Mononuclear cell (primary cell): Measurements from ENCODE around the gene CCNA1. TPM values are rescaled to one million over a fixed set of nuclear protein-coding genes. Genes with fewer than 3 reads are reported as not detected.

Experiments
- H3K27me3 ChIP-seq: 2 replicates; pipeline ENCODE4 v1.6.0; 2011; ENCODE audit warnings: low read length, control low read depth; ENCODE audit not compliant: insufficient read depth
- H3K4me1 ChIP-seq: 2 replicates; pipeline ENCODE4 v1.5.1; 2011; ENCODE audit warnings: mild to moderate bottlenecking, low read length, control low read depth; ENCODE audit not compliant: insufficient read depth
- H3K4me3 ChIP-seq: 2 replicates; pipeline ENCODE4 v1.5.1; 2011; ENCODE audit warnings: mild to moderate bottlenecking, low read length, moderate library complexity
- H3K9me3 ChIP-seq: 2 replicates; pipeline ENCODE4 v1.5.1; 2011; ENCODE audit warnings: low read depth, mild to moderate bottlenecking, control low read depth, low read length
- total RNA-seq: library from RNA; depleted of rRNA; stranded (reverse); fragments of >200 nt; gene quantifications from one replicate; pipeline ENCODE4 v1.2.3, GENCODE V29; 2012

Gene CCNA1
- total RNA-seq, 1 donor = not detected

DNA sequence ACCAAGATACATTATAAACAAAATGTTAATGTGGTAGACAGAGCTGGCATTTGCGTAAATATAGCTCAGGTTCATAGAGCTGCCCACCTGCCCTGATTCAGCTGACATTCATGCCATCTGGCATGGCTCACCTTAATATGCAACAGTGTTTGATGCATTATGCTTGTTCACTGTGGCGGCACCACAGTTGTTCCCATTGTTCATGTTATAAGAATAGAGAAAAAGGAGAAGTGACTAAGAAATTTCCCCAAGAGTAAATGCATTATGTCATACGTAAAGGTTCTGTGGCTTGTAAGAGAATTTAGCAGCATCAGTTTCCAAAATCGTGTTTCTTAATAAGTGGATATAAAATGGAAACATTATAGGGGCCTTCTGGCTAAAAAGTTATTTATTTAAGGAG, 4.5 kb downstream of the CCNA1 start:
- Histone ChIP-seq H3K27me3 (peaks cover 9% of the 10 kb centered on the region), H3K4me3 (no peak overlapping the region), H3K4me1 (peaks cover 13% of the 10 kb centered on the region), H3K9me3 (no peaks in the 10 kb centered on the region)

DNA sequence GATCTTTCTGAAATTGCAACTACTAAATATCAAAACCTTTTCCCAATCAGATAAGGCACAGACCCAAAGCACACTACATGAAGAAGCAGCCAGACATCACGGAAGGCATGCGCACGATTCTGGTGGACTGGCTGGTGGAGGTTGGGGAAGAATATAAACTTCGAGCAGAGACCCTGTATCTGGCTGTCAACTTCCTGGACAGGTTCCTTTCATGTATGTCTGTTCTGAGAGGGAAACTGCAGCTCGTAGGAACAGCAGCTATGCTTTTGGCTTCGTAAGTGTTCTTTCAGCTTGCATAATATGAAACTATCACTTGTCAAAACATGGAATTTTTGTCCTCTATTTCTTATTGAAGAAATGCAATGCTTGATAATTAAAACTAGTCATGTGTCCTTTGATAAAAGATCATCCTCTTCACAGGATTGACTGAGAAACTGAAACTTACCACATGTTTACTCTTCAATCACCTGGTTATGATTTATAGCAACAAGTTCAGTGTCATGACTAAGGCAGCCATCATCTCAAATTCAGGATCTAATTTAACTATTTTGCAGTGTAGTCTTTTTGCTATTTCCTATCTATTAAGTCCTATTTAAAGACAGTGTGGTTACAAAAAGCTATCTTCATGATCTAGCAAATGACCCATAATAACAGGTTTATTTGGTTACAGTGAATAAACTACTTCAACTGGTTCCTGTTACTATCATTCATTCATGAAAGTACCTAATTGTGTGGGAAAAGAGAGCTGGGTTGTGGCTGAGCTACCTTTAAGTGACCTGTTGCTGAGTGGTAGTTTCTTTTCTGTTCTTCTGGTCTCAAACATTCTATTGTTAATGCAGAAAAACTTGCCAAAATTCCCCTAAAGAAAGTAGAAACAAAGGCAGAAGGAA, 6.5 kb downstream of the CCNA1 start:
- Histone ChIP-seq H3K4me3 (no peak overlapping the region), H3K9me3 (no peaks in the 10 kb centered on the region)

DNA sequence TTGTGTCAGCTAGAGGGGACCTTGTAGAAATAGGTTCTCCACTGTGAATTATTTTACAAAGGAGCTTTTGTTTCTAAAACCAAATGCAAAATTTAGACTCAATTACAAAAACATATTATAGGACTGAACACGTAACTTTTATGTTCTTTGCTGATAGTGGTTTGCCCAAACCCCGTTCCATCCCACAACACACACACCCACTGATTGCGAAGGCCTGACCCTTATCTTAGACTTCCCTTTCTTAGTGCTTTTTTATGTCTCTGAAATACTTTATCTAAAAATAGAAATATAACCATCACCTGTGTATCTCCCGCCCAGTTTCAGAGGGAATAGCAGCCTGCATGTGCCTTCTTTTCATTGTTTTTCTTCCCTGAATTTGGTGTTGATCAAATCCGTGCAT, 13.0 kb downstream of the CCNA1 start:
- Histone ChIP-seq H3K4me1 (peaks cover 6% of the 10 kb centered on the region), H3K9me3 (no peaks in the 10 kb centered on the region), H3K27me3 (no peaks in the 10 kb centered on the region), H3K4me3 (no peak overlapping the region)

More for the DNA sequence above, 6.5 kb downstream of the CCNA1 start:
- Histone ChIP-seq H3K4me1 (peaks cover 3% of the 10 kb centered on the region), H3K27me3 (no peaks in the 10 kb centered on the region)

DNA sequence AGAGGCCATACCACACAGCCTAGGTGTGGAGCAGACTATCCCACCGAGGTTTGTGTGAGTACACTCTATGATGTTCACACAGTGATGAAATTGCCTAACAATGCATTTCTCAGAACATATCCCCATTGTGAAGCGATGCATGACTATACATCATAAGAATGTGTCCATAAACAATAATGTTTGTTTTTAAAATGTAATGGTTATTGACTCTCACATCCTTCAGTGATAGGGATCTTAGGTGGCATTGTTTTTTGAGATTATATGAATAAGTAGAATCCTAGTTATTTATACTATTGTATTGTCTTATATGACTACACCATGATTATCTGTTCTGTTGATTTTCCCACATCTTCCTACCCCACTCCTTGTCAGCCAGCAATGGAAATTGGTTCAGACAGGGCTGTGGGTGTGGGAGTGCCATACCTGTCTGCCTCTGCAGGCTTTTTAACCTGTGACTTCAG, 13.6 kb downstream of the CCNA1 start:
- peaks cover 6% of the 10 kb centered on the region for H3K4me1 ChIP-seq
- H3K4me3 ChIP-seq = no peak overlapping the region
- no peaks in the 10 kb centered on the region for H3K9me3 ChIP-seq
- H3K27me3 ChIP-seq = no peaks in the 10 kb centered on the region

DNA sequence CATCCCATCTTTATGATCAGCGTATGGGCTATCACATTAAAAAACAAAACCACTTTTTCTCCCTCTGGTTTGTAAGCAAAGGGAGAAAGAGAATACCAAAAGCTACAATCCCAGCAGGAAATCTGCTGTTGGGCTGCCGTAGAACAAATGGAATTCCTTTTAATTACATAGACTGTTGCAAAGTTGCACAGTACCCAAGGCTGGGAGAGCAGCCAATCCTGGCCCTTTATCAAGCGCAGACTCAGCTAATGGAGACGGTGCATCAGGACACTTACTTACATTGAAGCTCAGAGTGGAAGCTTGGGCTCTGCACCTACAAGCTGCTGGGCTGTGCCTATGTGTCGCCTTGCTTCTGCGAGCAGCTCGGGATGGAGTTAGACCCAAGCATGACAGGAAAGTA, 15.2 kb downstream of the CCNA1 start:
- Histone ChIP-seq H3K4me3 (no peak overlapping the region), H3K9me3 (no peaks in the 10 kb centered on the region), H3K27me3 (no peaks in the 10 kb centered on the region), H3K4me1 (peaks cover 12% of the 10 kb centered on the region)

DNA sequence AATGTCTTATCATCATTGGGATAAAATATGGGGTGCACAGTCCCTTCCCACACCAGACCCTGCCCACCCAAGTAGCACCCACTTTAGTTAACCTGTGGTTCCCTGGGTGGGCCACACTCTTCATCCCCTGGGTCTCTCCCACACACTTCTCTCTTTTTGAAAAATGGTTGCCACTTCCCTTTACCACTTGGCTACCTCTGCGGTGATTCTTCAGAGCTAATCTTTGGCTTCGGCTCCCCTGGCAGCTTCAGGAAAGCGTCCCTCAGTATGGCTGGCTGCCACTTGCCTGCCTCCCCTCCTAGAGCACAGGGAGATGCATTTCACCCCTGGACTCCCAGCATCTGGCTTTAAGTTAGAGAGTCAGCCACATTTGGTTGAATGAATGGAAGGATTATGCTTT, 18.2 kb downstream of the CCNA1 start:
- H3K4me1 ChIP-seq = peaks cover 6% of the 10 kb centered on the region
- H3K9me3 ChIP-seq = no peaks in the 10 kb centered on the region
- H3K27me3 ChIP-seq = no peaks in the 10 kb centered on the region
- H3K4me3 ChIP-seq = no peak overlapping the region

DNA sequence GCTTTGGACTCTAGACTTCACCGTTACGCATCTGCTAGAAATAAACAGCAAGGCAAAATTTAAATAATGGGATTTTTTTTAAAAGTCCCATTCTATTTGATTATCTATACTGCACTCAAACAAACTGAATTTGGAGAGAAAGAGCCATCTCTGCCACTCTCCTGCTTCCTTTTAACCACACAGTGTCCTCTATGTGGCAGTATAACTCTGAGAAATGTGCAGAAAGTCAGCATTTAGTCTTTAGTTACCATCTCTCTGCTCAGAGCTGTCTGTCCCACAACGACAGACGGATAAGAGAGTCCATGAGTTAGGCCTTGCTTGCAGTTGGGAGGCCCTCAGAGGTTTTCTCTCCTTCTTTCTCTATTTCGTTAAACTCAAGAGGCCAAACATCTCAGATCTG, 21.2 kb downstream of the CCNA1 start:
- Histone ChIP-seq H3K4me1 (peaks cover 6% of the 10 kb centered on the region), H3K9me3 (no peaks in the 10 kb centered on the region), H3K27me3 (no peaks in the 10 kb centered on the region), H3K4me3 (no peak overlapping the region)

DNA sequence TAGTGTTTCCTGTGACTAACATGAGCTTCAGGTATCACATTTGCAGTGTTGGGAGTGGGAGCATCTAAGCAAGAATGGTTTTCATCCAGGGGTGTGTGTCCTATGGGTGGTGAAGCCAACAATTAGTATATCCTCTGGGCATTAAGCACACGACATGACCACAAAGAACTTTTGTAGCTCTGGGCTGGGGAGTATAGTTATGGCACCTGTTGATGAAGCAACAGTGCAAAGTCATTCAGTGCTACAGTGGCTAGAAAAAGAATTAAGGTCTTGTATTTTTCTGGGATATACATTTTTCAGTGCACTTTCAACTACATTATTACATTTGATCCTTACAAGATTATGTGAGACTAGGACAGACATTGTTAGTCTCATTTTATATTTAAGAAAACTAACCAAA, 21.8 kb downstream of the CCNA1 start:
- no peaks in the 10 kb centered on the region for H3K27me3 ChIP-seq
- no peak overlapping the region for H3K4me3 ChIP-seq
- peaks cover 6% of the 10 kb centered on the region for H3K4me1 ChIP-seq
- H3K9me3 ChIP-seq = no peaks in the 10 kb centered on the region

DNA sequence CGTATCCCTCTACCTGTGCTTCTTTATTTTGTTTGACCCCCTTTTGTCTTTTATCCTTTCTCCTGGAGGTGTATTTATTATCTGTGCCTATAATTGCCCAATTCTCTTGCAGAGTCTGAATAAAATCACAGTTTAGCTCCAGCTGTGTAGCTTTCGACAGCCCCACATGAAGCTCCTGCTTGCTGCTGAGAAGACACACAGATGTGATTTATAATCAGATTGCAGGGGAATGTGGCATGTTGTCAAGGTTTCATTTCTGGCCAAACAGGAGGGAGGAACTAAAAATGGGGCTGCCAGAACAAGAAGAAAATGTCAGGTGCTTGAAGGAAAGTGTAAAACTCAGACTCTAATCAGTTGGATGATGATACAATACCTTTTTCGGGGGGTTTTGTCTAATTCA, 22.7 kb downstream of the CCNA1 start:
- no peaks in the 10 kb centered on the region for H3K9me3 ChIP-seq
- H3K4me3 ChIP-seq = no peak overlapping the region

DNA sequence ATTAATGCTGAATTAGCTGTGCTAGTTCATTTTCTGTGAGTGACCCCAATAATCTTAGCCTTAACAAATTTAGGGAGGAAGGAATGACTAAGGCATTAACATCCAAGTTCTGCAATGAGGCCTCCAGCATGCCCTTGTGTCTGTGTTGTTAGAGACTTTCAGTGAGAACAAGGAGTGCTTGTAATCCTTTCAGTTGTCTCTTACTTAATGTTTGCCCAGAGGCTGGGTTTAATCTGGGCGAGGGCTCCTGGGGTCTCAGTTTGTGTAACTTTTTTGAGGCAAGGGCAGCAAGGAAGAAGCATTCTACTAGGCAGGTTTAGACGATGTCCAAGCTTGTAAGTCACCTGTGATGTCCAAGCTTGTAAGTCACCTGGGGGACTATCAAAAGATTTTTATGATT, 24.3 kb downstream of the CCNA1 start:
- Histone ChIP-seq H3K4me3 (no peak overlapping the region), H3K4me1 (peaks cover 4% of the 10 kb centered on the region), H3K27me3 (no peaks in the 10 kb centered on the region), H3K9me3 (no peaks in the 10 kb centered on the region)

More for the DNA sequence above, 22.7 kb downstream of the CCNA1 start:
- Histone ChIP-seq H3K4me1 (peaks cover 6% of the 10 kb centered on the region), H3K27me3 (no peaks in the 10 kb centered on the region)

DNA sequence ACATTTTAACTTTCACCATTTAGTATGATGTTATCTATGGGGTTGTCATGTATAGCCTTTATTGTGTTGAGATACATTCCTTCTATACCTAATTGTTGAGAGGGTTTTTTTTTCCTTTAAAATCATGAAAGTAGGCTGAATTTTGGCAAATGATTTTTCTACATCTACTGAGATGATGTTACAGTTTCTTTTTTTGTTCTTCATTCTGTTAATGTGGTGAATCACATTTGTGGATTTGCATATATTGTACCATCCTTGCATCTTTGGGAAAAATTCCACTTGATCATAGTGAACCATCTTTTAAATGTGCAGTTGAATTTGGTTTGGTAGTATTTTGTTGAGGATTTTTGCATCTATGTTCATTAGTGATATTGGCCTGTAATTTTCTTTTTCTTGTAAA, 29.2 kb downstream of the CCNA1 start:
- Histone ChIP-seq H3K9me3 (no peaks in the 10 kb centered on the region), H3K4me3 (no peak overlapping the region)

DNA sequence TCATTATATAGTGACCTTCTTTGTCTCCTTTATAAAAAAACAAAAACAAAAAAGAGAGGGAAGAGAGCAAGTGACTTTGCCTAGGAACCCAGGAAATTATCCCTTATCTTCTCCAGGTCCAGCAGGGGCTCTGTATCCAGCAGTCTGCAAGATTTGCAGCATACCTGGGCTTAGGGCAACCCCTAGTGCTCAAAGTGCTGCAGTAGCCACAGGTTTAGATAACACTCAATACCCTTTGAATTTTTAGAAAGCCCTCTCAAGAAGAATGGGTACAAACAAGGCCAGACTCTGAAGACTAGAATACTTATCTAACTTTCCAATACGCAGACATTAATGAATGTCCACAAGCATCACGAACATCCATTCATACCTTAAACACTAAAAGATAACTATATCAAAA, 43.2 kb downstream of the CCNA1 start:
- Histone ChIP-seq H3K4me3 (no peak overlapping the region), H3K9me3 (no peaks in the 10 kb centered on the region), H3K4me1 (no peaks in the 10 kb centered on the region), H3K27me3 (no peaks in the 10 kb centered on the region)

More for the DNA sequence above, 29.2 kb downstream of the CCNA1 start:
- Histone ChIP-seq H3K4me1 (no peaks in the 10 kb centered on the region), H3K27me3 (no peaks in the 10 kb centered on the region)

DNA sequence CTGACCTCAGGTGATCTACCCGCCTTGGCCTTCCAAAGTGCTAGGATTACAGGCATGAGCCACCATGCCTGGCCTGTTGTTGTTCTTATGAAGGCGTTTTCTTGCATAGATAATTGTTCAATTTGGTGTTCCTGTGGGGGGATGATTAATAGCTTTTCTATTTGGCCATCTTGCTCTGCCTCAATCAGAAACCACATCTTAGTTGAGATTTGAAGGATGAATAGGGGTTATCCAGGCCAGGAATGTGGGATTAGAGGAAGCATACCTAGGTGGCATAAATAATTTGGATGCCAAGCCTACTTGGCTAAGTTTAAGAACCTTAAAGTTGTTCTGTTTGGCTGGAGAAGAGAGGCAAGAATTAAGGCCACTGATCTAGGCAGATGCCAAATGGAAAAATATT, 44.4 kb downstream of the CCNA1 start:
- Histone ChIP-seq H3K4me1 (peaks cover 4% of the 10 kb centered on the region), H3K4me3 (no peak overlapping the region), H3K9me3 (no peaks in the 10 kb centered on the region), H3K27me3 (no peaks in the 10 kb centered on the region)

DNA sequence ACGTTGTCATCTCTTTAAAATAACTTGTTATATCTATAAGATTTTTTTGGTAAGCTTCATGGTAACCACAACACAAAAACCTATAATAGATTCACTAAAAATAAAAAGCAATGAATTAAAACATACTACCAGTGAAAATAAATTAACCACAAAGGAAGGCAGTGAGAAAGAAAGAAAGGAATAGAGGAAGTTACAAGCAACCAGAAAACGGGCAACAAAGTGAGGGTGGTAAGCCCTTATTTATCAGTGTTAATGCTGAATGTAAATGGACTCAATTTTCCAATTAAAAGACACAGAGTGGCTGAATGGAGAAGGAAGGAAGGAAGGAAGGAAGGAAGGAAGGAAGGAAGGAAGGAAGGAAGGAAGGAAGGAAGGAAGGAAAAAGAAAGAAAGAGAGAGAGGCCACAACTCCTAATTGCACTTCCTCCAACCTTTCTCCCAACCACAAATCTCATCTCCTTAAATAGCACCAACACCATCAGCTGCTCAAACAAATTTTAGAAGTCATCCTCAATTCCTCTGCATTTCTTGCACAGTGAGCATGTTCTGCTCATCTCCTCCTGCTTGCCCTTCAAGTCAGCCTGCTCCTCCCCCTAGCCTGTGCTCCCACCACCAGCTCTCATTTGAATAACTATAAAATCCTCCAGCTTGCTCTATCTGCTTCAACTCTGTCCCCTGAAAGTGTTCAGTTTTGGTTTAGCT, 48.6 kb downstream of the CCNA1 start:
- Histone ChIP-seq H3K27me3 (no peaks in the 10 kb centered on the region), H3K9me3 (no peaks in the 10 kb centered on the region), H3K4me3 (no peak overlapping the region), H3K4me1 (peaks cover 4% of the 10 kb centered on the region)

DNA sequence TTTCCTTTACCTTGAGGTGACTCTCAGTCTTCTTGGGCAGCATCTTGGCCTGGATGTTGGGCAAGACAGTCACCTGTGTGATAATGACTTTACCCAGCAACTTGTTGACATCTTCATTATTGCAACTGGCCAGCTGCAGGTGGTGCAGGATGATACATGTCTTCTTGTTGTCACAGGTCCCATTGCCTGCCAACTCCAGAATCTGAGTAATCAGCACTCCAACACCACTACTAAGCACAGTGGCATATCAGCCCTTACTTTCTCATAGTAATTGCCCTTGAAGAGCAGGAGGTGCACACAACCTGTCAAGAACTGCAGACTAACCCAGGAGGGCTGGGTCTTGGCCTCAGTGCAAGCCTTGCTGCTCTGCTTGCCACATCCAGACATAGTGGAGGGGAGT, 57.8 kb downstream of the CCNA1 start:
- no peaks in the 10 kb centered on the region for H3K9me3 ChIP-seq
- H3K27me3 ChIP-seq = no peaks in the 10 kb centered on the region
- no peak overlapping the region for H3K4me3 ChIP-seq
- no peaks in the 10 kb centered on the region for H3K4me1 ChIP-seq
